ENCODE data around the gene LGALS9.
A peak's percentile ranks its signal among the peaks of the same experiment; 100 is the strongest.

Gene LGALS9
- 2.2 to 9.9 (median 5.6) reads per million in 9 experiments for total RNA-seq

- H3K27me3 Mint-ChIP-seq: no peaks in the 10 kb centered on the region
- ATAC-seq (replicated peaks) (peak; percentile 87), DNase-seq (peak; percentile 15 to 29 (median 15))
- peak within 1 kb of the TSS; percentile 93 to 96 for H3K27ac Mint-ChIP-seq
- peak within 1 kb of the TSS; percentile 84 to 91 for H3K4me3 Mint-ChIP-seq
- H3K4me1 Mint-ChIP-seq (ENCODE audit: low read depth in 2 of 2): peaks cover 25 to 27% of the 10 kb centered on the region in 2 donors
- H3K9me3 Mint-ChIP-seq: no peaks in the 10 kb centered on the region
- peaks cover 6% of the 10 kb centered on the region for H3K36me3 Mint-ChIP-seq (ENCODE audit: insufficient read depth)
These were observed at the start of gene LGALS9 for GRCh38 chr17:27630607-27631410. LGALS9 (plus strand) TSS chr17:27631188; CDS start chr17:27631266, 78 bp downstream.

DNA sequence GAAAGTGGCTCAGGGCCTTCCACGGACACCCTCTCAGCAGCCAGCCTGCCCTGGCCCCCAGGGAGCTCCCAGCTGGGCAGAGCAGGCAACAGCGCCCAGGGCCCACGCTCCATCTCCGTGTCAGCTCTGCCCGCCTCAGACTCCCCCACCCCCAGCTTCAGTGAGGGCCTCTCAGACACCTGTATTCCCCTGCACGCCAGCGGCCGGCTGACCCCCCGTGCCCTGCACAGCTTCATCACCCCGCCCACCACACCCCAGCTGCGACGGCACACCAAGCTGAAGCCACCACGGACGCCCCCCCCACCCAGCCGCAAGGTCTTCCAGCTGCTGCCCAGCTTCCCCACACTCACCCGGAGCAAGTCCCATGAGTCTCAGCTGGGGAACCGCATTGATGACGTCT, 48.3 kb upstream of the LGALS9 start:
- Mint-ChIP-seq H3K27ac (no peak overlapping the region), H3K4me3 (no peak overlapping the region), H3K4me1 (ENCODE audit: low read depth in 2 of 2) (peaks cover 5% of the 10 kb centered on the region in 2 donors), H3K36me3 (ENCODE audit: insufficient read depth) (peaks cover 16% of the 10 kb centered on the region), H3K27me3 (no peaks in the 10 kb centered on the region), H3K9me3 (no peaks in the 10 kb centered on the region)
- ATAC-seq (replicated peaks): no peak
- no peak for DNase-seq

GRCh38 chr17:27585153-27585681, 45.8 kb upstream of the LGALS9 start:
- Mint-ChIP-seq H3K27me3 (no peaks in the 10 kb centered on the region), H3K36me3 (ENCODE audit: insufficient read depth) (peaks cover 13% of the 10 kb centered on the region), H3K4me3 (no peak overlapping the region), H3K4me1 (ENCODE audit: low read depth in 2 of 2) (no peaks in the 10 kb centered on the region), H3K9me3 (no peaks in the 10 kb centered on the region), H3K27ac (peak overlapping the region in 1 of 2 donors; percentile 70)
- DNase-seq (no peak), ATAC-seq (replicated peaks) (no peak)

- H3K36me3 Mint-ChIP-seq (ENCODE audit: insufficient read depth): peaks cover 13% of the 10 kb centered on the region
- H3K27me3 Mint-ChIP-seq: no peaks in the 10 kb centered on the region
- peak overlapping the region in 1 of 2 donors; percentile 70 for H3K27ac Mint-ChIP-seq
- DNase-seq: no peak
- H3K9me3 Mint-ChIP-seq: no peaks in the 10 kb centered on the region
- H3K4me1 Mint-ChIP-seq (ENCODE audit: low read depth in 2 of 2): no peaks in the 10 kb centered on the region
- H3K4me3 Mint-ChIP-seq: no peak overlapping the region
- ATAC-seq (replicated peaks): no peak
These were observed 45.2 kb upstream of the LGALS9 start for GRCh38 chr17:27585792-27586191.

DNA sequence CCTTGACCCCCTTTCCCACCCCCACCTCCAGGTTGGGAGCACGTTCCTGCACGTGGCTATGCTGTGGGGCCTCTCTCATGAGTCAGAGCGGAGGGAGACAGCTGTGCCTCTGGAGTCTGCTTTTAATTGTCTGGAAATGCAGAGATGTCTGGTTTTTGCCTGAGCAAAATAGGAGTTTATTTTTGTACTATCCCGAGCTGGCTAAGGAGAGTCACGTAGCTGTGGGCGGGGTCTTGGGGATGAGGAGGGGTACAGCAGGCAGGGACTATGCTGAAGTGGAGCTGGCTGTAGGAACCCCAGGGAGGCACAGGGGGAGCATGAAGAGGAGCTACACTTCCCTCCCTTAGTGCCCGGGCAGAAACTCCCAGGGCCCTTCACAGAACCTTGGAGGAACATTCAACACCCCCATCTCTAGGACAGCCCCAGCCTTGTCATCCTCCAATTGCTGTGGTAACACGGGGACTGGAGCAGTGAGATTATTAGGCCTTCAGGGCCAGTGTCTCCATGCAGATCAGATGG, 44.7 kb upstream of the LGALS9 start:
- no peaks in the 10 kb centered on the region for H3K27me3 Mint-ChIP-seq
- H3K4me1 Mint-ChIP-seq (ENCODE audit: low read depth in 2 of 2): no peaks in the 10 kb centered on the region
- H3K4me3 Mint-ChIP-seq: no peak overlapping the region
- ATAC-seq (replicated peaks): no peak
- H3K36me3 Mint-ChIP-seq (ENCODE audit: insufficient read depth): peaks cover 13% of the 10 kb centered on the region
- DNase-seq: no peak
- peak overlapping the region in 1 of 2 donors; percentile 70 for H3K27ac Mint-ChIP-seq
- H3K9me3 Mint-ChIP-seq: no peaks in the 10 kb centered on the region

DNA sequence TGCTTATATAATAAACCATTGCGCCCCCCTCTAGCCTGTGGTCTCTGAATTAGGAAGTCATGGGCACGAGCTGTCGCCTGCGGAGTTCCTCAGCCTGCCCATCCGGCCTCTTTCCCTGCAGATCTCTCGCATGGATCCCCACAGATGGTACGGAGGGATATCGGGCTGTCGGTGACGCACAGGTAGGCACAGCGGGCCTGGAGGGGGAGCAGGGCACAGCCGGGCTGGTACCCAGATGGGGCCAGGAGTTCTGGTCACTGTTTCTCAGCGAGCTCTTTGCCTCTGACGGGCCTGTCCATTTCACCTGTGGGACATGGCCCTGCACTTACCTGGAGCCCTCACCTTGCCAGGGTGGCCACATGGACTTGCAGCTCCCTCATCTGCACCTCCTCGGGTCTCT, 42.6 kb upstream of the LGALS9 start:
- H3K4me1 Mint-ChIP-seq (ENCODE audit: low read depth in 2 of 2): no peaks in the 10 kb centered on the region
- DNase-seq (no peak), ATAC-seq (replicated peaks) (no peak)
- no peak overlapping the region for H3K4me3 Mint-ChIP-seq
- H3K27me3 Mint-ChIP-seq: no peaks in the 10 kb centered on the region
- H3K36me3 Mint-ChIP-seq (ENCODE audit: insufficient read depth): peaks cover 16% of the 10 kb centered on the region
- H3K27ac Mint-ChIP-seq: peak overlapping the region in 1 of 2 donors; percentile 23
- no peaks in the 10 kb centered on the region for H3K9me3 Mint-ChIP-seq

DNA sequence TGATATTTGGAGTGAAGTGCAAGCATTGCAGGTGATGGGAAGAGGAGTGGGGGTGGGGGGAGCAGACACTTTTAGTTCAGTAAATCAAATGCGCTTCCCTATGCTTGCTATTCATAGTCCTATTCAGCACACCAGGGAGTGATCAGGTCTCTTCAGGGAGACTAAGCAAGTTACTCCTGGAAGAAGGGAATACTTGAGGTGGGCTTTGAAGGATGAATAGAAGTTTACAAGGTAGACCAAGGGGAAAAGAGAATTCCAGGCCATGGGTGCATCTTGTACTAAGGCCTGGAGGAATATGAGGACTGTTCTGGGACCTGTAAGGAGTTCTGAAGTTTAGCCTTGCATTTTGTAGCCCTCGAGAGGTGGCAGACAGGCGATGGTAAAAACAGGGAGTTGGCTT, 40.1 kb upstream of the LGALS9 start:
- H3K9me3 Mint-ChIP-seq: no peaks in the 10 kb centered on the region
- H3K36me3 Mint-ChIP-seq (ENCODE audit: insufficient read depth): peaks cover 9% of the 10 kb centered on the region
- ATAC-seq (replicated peaks) (no peak), DNase-seq (no peak)
- H3K27me3 Mint-ChIP-seq: no peaks in the 10 kb centered on the region
- peaks cover 0 to 10% of the 10 kb centered on the region in 2 donors for H3K4me1 Mint-ChIP-seq (ENCODE audit: low read depth in 2 of 2)
- H3K4me3 Mint-ChIP-seq: no peak overlapping the region
- no peak overlapping the region for H3K27ac Mint-ChIP-seq

- ATAC-seq (replicated peaks): no peak
- peak overlapping the region in 1 of 2 donors; percentile 50 for H3K27ac Mint-ChIP-seq
- peaks cover 0 to 10% of the 10 kb centered on the region in 2 donors for H3K4me1 Mint-ChIP-seq (ENCODE audit: low read depth in 2 of 2)
- no peak for DNase-seq
- H3K9me3 Mint-ChIP-seq: no peaks in the 10 kb centered on the region
- H3K27me3 Mint-ChIP-seq: no peaks in the 10 kb centered on the region
- H3K36me3 Mint-ChIP-seq (ENCODE audit: insufficient read depth): peaks cover 5% of the 10 kb centered on the region
- H3K4me3 Mint-ChIP-seq: no peak overlapping the region
These were observed 39.0 kb upstream of the LGALS9 start for GRCh38 chr17:27591986-27592385.

- Mint-ChIP-seq H3K9me3 (no peaks in the 10 kb centered on the region), H3K27me3 (no peaks in the 10 kb centered on the region), H3K4me1 (ENCODE audit: low read depth in 2 of 2) (peaks cover 0 to 10% of the 10 kb centered on the region in 2 donors), H3K27ac (peak overlapping the region in 1 of 2 donors; percentile 51), H3K4me3 (no peak overlapping the region), H3K36me3 (ENCODE audit: insufficient read depth) (peaks cover 2% of the 10 kb centered on the region)
- no peak for ATAC-seq (replicated peaks)
- no peak for DNase-seq
These were observed 37.6 kb upstream of the LGALS9 start for GRCh38 chr17:27593232-27593856.

DNA sequence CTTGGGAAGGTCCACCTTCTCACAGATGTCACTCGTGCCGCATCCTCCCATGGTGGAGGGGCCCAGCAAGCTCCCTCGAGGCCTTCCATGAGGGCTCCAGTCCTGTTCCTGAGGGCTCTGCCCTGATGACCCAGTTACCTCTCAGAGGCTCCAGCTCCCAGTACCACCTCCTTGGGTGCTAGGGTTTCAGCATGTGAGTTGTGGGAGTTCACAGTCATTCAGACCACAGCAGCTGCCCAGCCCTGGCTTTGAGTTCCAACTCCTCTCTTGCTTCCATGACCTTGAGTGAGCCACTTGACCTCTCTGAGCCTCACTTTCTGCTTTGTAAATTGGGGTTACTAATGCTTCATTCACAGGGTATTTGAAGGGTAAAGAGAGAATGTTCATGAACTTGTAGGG, 37.1 kb upstream of the LGALS9 start:
- Mint-ChIP-seq H3K4me3 (no peak overlapping the region), H3K4me1 (ENCODE audit: low read depth in 2 of 2) (peaks cover 0 to 10% of the 10 kb centered on the region in 2 donors), H3K9me3 (no peaks in the 10 kb centered on the region), H3K27ac (peak overlapping the region in 1 of 2 donors; percentile 51), H3K27me3 (no peaks in the 10 kb centered on the region), H3K36me3 (ENCODE audit: insufficient read depth) (peaks cover 2% of the 10 kb centered on the region)
- ATAC-seq (replicated peaks) (no peak), DNase-seq (no peak)

GRCh38 chr17:27595208-27595607, 35.8 kb upstream of the LGALS9 start:
- Mint-ChIP-seq H3K36me3 (ENCODE audit: insufficient read depth) (peaks cover 2% of the 10 kb centered on the region), H3K4me1 (ENCODE audit: low read depth in 2 of 2) (peaks cover 2 to 10% of the 10 kb centered on the region in 2 donors), H3K4me3 (no peak overlapping the region), H3K27me3 (no peaks in the 10 kb centered on the region), H3K27ac (peak overlapping the region in 1 of 2 donors; percentile 81), H3K9me3 (no peaks in the 10 kb centered on the region)
- ATAC-seq (replicated peaks): peak; percentile 58
- no peak for DNase-seq

DNA sequence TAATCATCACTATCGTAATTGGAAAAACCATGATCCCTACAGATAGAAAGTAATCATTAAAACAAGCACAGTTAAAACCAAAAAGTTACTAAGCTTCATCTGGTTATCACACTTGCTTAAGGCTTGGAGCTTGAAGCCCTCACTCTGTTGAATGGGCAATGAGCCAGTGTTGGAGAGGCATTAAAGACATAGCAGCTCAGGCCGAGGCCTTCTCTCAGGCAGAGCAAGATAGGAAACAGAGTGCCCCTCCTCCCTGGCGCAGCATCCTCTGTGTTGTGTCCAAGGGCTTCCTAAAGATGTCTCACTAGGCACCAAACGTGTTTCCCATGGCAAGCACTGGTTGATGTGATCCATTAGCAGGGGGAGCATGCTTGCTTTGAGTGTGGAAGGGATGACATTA, 34.9 kb upstream of the LGALS9 start:
- no peaks in the 10 kb centered on the region for H3K9me3 Mint-ChIP-seq
- no peaks in the 10 kb centered on the region for H3K27me3 Mint-ChIP-seq
- H3K36me3 Mint-ChIP-seq (ENCODE audit: insufficient read depth): peaks cover 2% of the 10 kb centered on the region
- peaks cover 2 to 10% of the 10 kb centered on the region in 2 donors for H3K4me1 Mint-ChIP-seq (ENCODE audit: low read depth in 2 of 2)
- no peak overlapping the region for H3K4me3 Mint-ChIP-seq
- DNase-seq (no peak), ATAC-seq (replicated peaks) (no peak)
- peak overlapping the region; percentile 9 to 81 for H3K27ac Mint-ChIP-seq

DNA sequence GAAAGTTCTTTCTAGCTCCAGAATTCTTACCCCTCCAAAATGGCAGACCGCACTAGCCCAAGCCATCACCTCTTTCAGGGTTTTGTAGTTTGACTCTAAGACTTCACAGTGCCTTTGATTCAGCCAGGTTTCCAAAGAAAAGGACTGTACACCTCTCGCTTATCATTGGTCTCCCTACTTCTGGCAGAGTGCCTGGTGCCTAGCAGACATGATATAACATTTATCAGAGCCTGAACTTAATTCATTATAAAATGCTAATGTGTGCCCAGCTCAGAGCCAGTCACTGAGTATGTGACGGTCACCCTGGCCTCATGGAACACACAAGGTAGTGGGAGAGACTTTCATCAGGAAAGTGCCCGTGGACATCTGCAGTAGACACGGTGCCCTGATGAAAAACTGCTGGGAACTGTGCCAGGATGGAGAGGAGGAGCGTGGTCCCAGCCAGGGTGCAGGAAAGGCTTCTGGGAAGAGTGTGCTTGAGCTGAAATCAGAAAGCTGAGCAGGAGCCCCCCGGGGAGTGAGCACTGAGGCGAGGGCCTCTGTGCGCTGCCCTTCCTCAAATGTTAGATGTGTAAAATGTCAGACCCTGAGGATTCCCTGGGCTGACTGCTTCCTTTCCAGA, 34.3 kb upstream of the LGALS9 start:
- no peaks in the 10 kb centered on the region for H3K9me3 Mint-ChIP-seq
- peaks cover 2 to 10% of the 10 kb centered on the region in 2 donors for H3K4me1 Mint-ChIP-seq (ENCODE audit: low read depth in 2 of 2)
- H3K4me3 Mint-ChIP-seq: no peak overlapping the region
- DNase-seq (no peak), ATAC-seq (replicated peaks) (no peak)
- H3K36me3 Mint-ChIP-seq (ENCODE audit: insufficient read depth): peaks cover 6% of the 10 kb centered on the region
- H3K27me3 Mint-ChIP-seq: no peaks in the 10 kb centered on the region
- peak overlapping the region in 1 of 2 donors; percentile 9 for H3K27ac Mint-ChIP-seq
